MM.1S (cell line): ENCODE data around the gene DUSP7.

Source experiments
- DNase-seq: peaks from one replicate; pipeline ENCODE4 v3.0.0-alpha.2; 2015
- H2AFZ ChIP-seq: fragments of 300-600 bp; sonication (generic); 2 replicates; pipeline ENCODE4 v1.6.0; 2016; ENCODE audit warnings: antibody characterized with exemption, low read length
- H3F3A ChIP-seq: fragments of 300-600 bp; sonication (generic); 2 replicates; pipeline ENCODE4 v1.6.1; 2016; ENCODE audit warnings: mild to moderate bottlenecking, antibody characterized with exemption, low read length, moderate library complexity, mixed read lengths; ENCODE audit not compliant: insufficient read depth
- H3K27ac ChIP-seq: fragments of 300-600 bp; sonication (generic); 2 replicates; pipeline ENCODE4 v1.5.1; 2016; ENCODE audit warnings: mild to moderate bottlenecking, low read length
- H3K27me3 ChIP-seq: fragments of 300-600 bp; sonication (generic); replicated peaks from 2 replicates; pipeline ENCODE4 v1.6.0; 2016; ENCODE audit warnings: low read length; ENCODE audit not compliant: insufficient read depth
- H3K36me3 ChIP-seq: fragments of 300-600 bp; sonication (generic); replicated peaks from 2 replicates; pipeline ENCODE4 v1.6.1; 2016; ENCODE audit warnings: mild to moderate bottlenecking, low read length, mixed read lengths; ENCODE audit not compliant: insufficient read depth
- H3K4me1 ChIP-seq: fragments of 300-600 bp; sonication (generic); 2 replicates; pipeline ENCODE4 v1.6.1; 2016; ENCODE audit warnings: low read length, mixed read lengths
- H3K4me2 ChIP-seq: fragments of 300-600 bp; sonication (generic); 2 replicates; pipeline ENCODE4 v1.6.0; 2016; ENCODE audit warnings: low read depth, low read length
- H3K4me3 ChIP-seq: fragments of 300-600 bp; sonication (generic); 2 replicates; pipeline ENCODE4 v1.5.1; 2016; ENCODE audit warnings: low read length, mixed read lengths
- H3K79me2 ChIP-seq: fragments of 300-600 bp; sonication (generic); 2 replicates; pipeline ENCODE4 v1.6.1; 2016; ENCODE audit warnings: mixed run types, low read length, mixed read lengths
- H3K9ac ChIP-seq: fragments of 300-600 bp; sonication (generic); 2 replicates; pipeline ENCODE4 v1.6.1; 2016; ENCODE audit warnings: low read length, mixed read lengths
- H3K9me2 ChIP-seq: fragments of 300-600 bp; sonication (generic); replicated peaks from 2 replicates; pipeline ENCODE4 v1.6.1; 2016; ENCODE audit warnings: mild to moderate bottlenecking, low read length, mixed read lengths; ENCODE audit not compliant: insufficient read depth
- H3K9me3 ChIP-seq: fragments of 300-600 bp; sonication (generic); replicated peaks from 2 replicates; pipeline ENCODE4 v1.6.1; 2016; ENCODE audit warnings: mild to moderate bottlenecking, low read length, mixed read lengths; ENCODE audit not compliant: insufficient read depth
- H4K20me1 ChIP-seq: fragments of 300-600 bp; sonication (generic); 2 replicates; pipeline ENCODE4 v1.6.1; 2016; ENCODE audit warnings: mild to moderate bottlenecking, low read length, moderate library complexity, mixed read lengths; ENCODE audit not compliant: insufficient read depth
- EZH2 ChIP-seq: fragments of 300-600 bp; sonication (generic); optimal IDR thresholded peaks from 2 replicates; pipeline ENCODE3; 2017; ENCODE audit warnings: low read depth, mild to moderate bottlenecking, antibody characterized with exemption, low read length, mixed read lengths
- EZH2phosphoT487 ChIP-seq: fragments of 300-600 bp; sonication (generic); IDR thresholded peaks from 2 replicates; pipeline ENCODE4 v1.6.1; 2018; ENCODE audit warnings: antibody characterized with exemption, low read length
- TF ChIP-seq, protein P1 (sequence below): fragments of 300-600 bp; sonication (generic); IDR thresholded peaks from 2 replicates; pipeline ENCODE4 v1.5.1; 2016; ENCODE audit warnings: antibody characterized with exemption, low read length, mixed read lengths

The DUSP7 gene

DNA sequence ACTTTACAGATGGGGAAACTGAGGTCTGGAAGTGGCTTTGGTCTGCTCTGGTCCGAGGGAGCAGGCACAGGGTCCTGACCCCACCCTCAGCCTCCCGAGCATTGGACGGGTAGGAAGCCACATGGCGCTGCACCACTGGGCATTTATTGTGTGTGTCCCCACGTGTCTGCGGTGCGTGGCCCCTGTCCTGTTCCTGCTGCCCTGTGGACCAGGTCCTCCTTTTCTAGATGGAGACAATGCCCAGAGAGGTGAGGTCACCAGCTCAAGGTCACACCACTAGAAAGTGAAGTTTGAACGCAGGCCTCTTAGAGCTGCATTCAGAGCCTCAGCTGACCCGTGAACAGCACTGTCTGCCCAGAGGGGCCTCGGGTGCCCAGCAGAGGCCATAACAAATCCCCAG lies 26.8 kb downstream of the DUSP7 start:
- Histone ChIP-seq H3K27me3 (no peaks in the 10 kb centered on the region), H3K9me2 (no peaks in the 10 kb centered on the region), H3K36me3 (no peaks in the 10 kb centered on the region), H2AFZ (no peak overlapping the region), H4K20me1 (no peaks in the 10 kb centered on the region), H3K4me1 (no peaks in the 10 kb centered on the region), H3K4me2 (no peak overlapping the region), H3K4me3 (no peak overlapping the region), H3F3A (no peaks in the 10 kb centered on the region), H3K9ac (no peak overlapping the region), H3K79me2 (no peaks in the 10 kb centered on the region), H3K27ac (no peak overlapping the region), H3K9me3 (no peaks in the 10 kb centered on the region)
- TF ChIP-seq EZH2phosphoT487 (no peak), EZH2 (no peak)
- TF ChIP-seq, protein P1, sequence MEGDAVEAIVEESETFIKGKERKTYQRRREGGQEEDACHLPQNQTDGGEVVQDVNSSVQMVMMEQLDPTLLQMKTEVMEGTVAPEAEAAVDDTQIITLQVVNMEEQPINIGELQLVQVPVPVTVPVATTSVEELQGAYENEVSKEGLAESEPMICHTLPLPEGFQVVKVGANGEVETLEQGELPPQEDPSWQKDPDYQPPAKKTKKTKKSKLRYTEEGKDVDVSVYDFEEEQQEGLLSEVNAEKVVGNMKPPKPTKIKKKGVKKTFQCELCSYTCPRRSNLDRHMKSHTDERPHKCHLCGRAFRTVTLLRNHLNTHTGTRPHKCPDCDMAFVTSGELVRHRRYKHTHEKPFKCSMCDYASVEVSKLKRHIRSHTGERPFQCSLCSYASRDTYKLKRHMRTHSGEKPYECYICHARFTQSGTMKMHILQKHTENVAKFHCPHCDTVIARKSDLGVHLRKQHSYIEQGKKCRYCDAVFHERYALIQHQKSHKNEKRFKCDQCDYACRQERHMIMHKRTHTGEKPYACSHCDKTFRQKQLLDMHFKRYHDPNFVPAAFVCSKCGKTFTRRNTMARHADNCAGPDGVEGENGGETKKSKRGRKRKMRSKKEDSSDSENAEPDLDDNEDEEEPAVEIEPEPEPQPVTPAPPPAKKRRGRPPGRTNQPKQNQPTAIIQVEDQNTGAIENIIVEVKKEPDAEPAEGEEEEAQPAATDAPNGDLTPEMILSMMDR, result no peak
- no peak for DNase-seq

DNA sequence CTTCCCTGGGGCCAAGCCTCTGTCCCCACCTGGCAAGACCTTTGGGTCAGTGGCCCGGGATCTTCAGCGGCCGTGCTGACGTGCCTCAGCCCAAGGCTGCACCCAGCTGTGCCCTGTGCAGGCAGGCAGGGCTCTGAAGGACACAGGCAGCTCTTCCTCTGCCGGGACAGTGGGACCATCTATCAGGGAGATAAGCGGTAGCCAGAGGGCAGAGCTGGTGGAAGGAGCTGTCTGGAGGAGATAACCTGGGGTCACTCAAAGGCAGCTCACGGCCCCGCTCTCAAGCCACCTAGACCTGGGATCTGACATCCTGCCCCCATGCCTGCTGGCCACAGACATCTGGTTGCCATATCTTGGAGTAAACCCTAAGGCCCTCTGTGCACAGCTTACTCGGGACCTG lies 27.3 kb downstream of the DUSP7 start:
- no peak overlapping the region for H2AFZ ChIP-seq
- no peak overlapping the region for H3K4me3 ChIP-seq
- no peaks in the 10 kb centered on the region for H3K9me2 ChIP-seq
- no peaks in the 10 kb centered on the region for H3K79me2 ChIP-seq
- H3K27ac ChIP-seq, result no peak overlapping the region
- H4K20me1 ChIP-seq, result no peaks in the 10 kb centered on the region
- no peaks in the 10 kb centered on the region for H3K27me3 ChIP-seq
- H3K9ac ChIP-seq, result no peak overlapping the region
- no peaks in the 10 kb centered on the region for H3K9me3 ChIP-seq
- TF ChIP-seq EZH2, result no peak
- TF ChIP-seq, protein P1, result no peak
- TF ChIP-seq EZH2phosphoT487, result no peak
- H3K4me1 ChIP-seq, result no peaks in the 10 kb centered on the region
- H3K36me3 ChIP-seq, result no peaks in the 10 kb centered on the region
- no peak overlapping the region for H3K4me2 ChIP-seq
- no peaks in the 10 kb centered on the region for H3F3A ChIP-seq
- DNase-seq, result no peak

DNA sequence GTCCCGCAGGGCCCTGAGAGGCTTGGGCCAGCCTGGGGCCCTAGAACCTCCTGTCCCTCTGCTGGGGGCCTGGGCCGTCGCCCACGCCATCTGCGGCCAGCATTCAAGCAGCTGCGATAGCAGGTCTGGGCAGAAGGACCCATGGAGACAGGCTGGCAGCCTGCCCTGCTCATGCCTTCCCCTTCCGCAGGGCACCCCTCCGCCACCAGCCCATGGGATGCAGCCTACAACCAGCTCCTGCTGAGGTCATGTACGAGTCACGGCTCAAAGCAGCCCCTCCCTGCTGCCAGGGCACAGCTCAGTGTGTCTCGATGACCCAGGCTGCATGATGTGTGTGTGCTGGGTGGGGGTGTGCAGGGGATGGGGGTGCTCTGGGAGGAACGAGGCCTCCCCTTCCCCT lies 27.8 kb downstream of the DUSP7 start:
- H3K9ac ChIP-seq, result no peak overlapping the region
- no peaks in the 10 kb centered on the region for H3K27me3 ChIP-seq
- H2AFZ ChIP-seq, result no peak overlapping the region
- H3K36me3 ChIP-seq, result no peaks in the 10 kb centered on the region
- no peaks in the 10 kb centered on the region for H3K79me2 ChIP-seq
- no peak overlapping the region for H3K4me3 ChIP-seq
- no peaks in the 10 kb centered on the region for H3K4me1 ChIP-seq
- H3K9me2 ChIP-seq, result no peaks in the 10 kb centered on the region
- H4K20me1 ChIP-seq, result no peaks in the 10 kb centered on the region
- no peak for TF ChIP-seq EZH2
- TF ChIP-seq, protein P1, result no peak
- no peak for TF ChIP-seq EZH2phosphoT487
- H3K27ac ChIP-seq, result no peak overlapping the region
- H3K9me3 ChIP-seq, result no peaks in the 10 kb centered on the region
- DNase-seq, result no peak
- H3F3A ChIP-seq, result no peaks in the 10 kb centered on the region
- no peak overlapping the region for H3K4me2 ChIP-seq

DNA sequence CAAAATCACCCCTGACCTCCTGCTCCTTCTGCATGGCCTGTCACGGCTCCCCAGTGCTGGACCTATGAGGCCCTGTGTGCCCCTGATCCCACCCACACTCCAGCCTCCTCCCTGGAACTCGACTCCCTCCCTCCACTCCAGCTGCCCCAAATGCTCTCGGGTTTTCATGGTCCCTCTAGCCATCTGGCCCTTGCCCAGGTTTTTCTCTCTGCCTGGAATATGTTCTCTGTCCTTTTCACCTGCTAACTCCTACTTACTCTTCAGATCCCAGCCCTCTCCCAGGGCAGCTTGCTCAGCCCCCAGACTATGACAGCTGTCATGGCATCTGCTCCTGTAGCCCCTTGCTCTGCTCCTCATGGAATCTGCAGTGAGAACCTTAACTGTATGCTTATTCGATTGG lies 30.3 kb downstream of the DUSP7 start:
- Histone ChIP-seq H3K4me3 (no peak overlapping the region), H3K9me3 (no peaks in the 10 kb centered on the region), H3K27ac (no peak overlapping the region), H2AFZ (no peak overlapping the region), H4K20me1 (no peaks in the 10 kb centered on the region), H3K4me2 (no peak overlapping the region), H3K79me2 (no peaks in the 10 kb centered on the region), H3F3A (no peaks in the 10 kb centered on the region), H3K4me1 (no peaks in the 10 kb centered on the region), H3K9ac (no peak overlapping the region), H3K27me3 (no peaks in the 10 kb centered on the region), H3K9me2 (no peaks in the 10 kb centered on the region), H3K36me3 (no peaks in the 10 kb centered on the region)
- TF ChIP-seq EZH2 (no peak), EZH2phosphoT487 (no peak)
- TF ChIP-seq, protein P1, result no peak
- DNase-seq, result no peak
